Measurements from ENCODE around the gene CTNNBIP1.

GRCh38 chr1:9809100-9809510 is 101.0 kb downstream of the CTNNBIP1 start:
- TF ChIP-seq, protein P1, sequence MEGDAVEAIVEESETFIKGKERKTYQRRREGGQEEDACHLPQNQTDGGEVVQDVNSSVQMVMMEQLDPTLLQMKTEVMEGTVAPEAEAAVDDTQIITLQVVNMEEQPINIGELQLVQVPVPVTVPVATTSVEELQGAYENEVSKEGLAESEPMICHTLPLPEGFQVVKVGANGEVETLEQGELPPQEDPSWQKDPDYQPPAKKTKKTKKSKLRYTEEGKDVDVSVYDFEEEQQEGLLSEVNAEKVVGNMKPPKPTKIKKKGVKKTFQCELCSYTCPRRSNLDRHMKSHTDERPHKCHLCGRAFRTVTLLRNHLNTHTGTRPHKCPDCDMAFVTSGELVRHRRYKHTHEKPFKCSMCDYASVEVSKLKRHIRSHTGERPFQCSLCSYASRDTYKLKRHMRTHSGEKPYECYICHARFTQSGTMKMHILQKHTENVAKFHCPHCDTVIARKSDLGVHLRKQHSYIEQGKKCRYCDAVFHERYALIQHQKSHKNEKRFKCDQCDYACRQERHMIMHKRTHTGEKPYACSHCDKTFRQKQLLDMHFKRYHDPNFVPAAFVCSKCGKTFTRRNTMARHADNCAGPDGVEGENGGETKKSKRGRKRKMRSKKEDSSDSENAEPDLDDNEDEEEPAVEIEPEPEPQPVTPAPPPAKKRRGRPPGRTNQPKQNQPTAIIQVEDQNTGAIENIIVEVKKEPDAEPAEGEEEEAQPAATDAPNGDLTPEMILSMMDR (IDR thresholded peaks at IDR 0.05 in 2 of 3, conservative IDR thresholded peaks at IDR 0.05 in 1 of 3; ENCODE audit: borderline replicate concordance in 1 of 3, insufficient read depth in 1 of 3, low read depth in 2 of 3, low read length in 2 of 3) = no peak
- no peak for TF ChIP-seq YY1 (IDR thresholded peaks at IDR 0.05; ENCODE audit: extremely low read depth, insufficient replicate concordance, low read depth, low read length)
- TF ChIP-seq MAX (IDR thresholded peaks at IDR 0.05) = no peak
- no peak for TF ChIP-seq ZFX (IDR thresholded peaks at IDR 0.05)
- TF ChIP-seq SP1 (IDR thresholded peaks at IDR 0.05; ENCODE audit: low read depth) = no peak
- TF ChIP-seq POLR2A (IDR thresholded peaks at IDR 0.05; ENCODE audit: borderline replicate concordance, extremely low read depth, insufficient read depth, insufficient read length) = no peak
- TF ChIP-seq CEBPB (IDR thresholded peaks at IDR 0.05; ENCODE audit: low read depth) = no peak

All from HCT116 (cell line).